ENCODE measurements around the gene LRMDA. TPM values are rescaled to one million over a fixed set of nuclear protein-coding genes. Genes with fewer than 3 reads are reported as not detected.

LRMDA gene
- total RNA-seq, 2 experiments from 2014 or later = not detected

- H3K36me3 Mint-ChIP-seq (ENCODE audit: low read depth) = no peaks in the 10 kb centered on the region
- H3K4me3 Mint-ChIP-seq = no peak overlapping the region
- no peak for DNase-seq
- CTCF ChIA-PET = no interaction called here
- H3K4me1 Mint-ChIP-seq = no peaks in the 10 kb centered on the region
- no peak overlapping the region for H3K27ac Mint-ChIP-seq
- H3K9me3 Mint-ChIP-seq = no peaks in the 10 kb centered on the region
- H3K27me3 Mint-ChIP-seq = no peaks in the 10 kb centered on the region
- POLR2A ChIA-PET = no interaction called here
Measured at GRCh38 chr10:75841266-75841665, 409.8 kb downstream of the LRMDA start.

DNA sequence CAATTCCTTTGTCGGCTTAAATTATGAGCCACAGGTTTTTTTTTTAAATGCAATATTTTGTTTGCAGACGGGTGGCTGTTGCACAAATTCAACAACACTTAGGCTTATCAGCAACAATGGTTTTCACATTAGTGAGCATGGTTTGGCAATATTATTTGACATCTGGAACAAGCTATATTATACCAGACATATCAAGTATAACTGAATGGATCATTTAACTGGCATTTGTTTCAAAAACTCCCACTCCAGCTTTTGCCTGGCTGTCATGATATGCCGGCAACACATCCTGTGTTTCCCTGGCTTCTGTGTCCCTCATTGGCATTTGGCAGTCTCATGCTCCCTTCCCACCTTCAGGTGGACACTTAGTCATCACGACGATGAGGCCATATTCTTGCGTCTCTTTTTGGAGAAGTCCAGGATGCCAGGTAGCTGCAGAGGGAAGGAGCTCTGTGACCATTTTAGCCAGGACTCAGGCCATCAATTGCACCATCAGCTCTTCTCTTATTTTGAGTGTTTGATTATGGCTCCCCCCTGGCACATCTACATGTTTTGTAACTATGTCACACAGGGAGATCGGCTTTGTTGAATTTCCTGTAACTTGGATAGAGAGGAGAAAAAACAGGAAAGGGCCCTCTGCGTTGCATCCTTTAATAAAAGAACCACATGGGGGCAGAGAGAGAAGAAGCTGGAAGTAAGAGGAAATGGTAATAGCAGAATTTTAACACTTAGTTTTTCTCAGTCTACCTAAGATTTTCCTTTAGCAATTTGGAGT lies 413.9 kb downstream of the LRMDA start:
- Mint-ChIP-seq H3K27ac (no peak overlapping the region), H3K27me3 (no peaks in the 10 kb centered on the region), H3K4me1 (no peaks in the 10 kb centered on the region), H3K36me3 (ENCODE audit: low read depth) (no peaks in the 10 kb centered on the region), H3K9me3 (no peaks in the 10 kb centered on the region), H3K4me3 (no peak overlapping the region)
- DNase-seq = no peak
- ChIA-PET POLR2A (no interaction called here), CTCF (no interaction called here)

GRCh38 chr10:75847477-75847876 lies 416.1 kb downstream of the LRMDA start:
- ChIA-PET CTCF (no interaction called here), POLR2A (no interaction called here)
- Mint-ChIP-seq H3K4me3 (no peak overlapping the region), H3K36me3 (ENCODE audit: low read depth) (no peaks in the 10 kb centered on the region), H3K9me3 (no peaks in the 10 kb centered on the region), H3K27me3 (no peaks in the 10 kb centered on the region), H3K27ac (no peak overlapping the region), H3K4me1 (no peaks in the 10 kb centered on the region)
- DNase-seq = no peak

DNA sequence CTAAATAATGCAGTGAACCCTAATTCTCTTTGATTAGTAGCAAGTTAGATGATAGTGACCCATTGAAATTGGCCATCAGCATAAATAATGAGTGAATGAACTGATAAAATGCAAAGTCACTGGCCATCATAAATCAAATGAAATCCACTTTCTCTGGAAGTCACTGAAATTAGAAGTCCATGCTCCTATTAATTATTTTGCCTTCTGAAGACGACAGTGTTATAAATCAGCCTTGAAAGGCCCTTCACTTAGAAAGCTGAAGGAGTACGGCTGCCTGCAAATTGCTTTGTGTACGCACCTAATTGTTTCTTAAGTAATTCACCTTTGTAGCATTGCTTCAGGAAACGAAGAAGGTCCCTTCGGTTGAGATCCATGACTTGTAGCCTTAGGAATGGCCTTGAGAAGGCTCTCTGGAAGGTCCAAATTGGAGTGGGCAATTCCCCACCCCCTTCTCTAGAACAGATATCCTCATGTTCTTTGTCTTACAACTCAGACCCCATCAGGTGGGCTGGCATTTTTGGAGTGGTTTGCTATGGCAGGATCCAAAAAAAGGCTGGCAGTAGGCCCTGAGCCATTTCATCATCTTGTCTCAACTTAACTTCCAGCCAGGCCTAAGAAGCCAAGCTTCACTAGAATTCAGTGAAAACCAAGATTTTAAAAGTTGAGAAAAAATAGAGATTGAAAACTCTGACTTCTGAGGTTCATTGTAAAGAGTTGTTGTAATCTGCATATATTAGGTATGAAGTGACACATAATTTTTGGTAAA lies 420.3 kb downstream of the LRMDA start:
- POLR2A ChIA-PET = no interaction called here
- CTCF ChIA-PET = no interaction called here
- Mint-ChIP-seq H3K4me3 (no peak overlapping the region), H3K27me3 (no peaks in the 10 kb centered on the region), H3K36me3 (ENCODE audit: low read depth) (no peaks in the 10 kb centered on the region), H3K27ac (no peak overlapping the region), H3K9me3 (no peaks in the 10 kb centered on the region), H3K4me1 (no peaks in the 10 kb centered on the region)
- DNase-seq = no peak

DNA sequence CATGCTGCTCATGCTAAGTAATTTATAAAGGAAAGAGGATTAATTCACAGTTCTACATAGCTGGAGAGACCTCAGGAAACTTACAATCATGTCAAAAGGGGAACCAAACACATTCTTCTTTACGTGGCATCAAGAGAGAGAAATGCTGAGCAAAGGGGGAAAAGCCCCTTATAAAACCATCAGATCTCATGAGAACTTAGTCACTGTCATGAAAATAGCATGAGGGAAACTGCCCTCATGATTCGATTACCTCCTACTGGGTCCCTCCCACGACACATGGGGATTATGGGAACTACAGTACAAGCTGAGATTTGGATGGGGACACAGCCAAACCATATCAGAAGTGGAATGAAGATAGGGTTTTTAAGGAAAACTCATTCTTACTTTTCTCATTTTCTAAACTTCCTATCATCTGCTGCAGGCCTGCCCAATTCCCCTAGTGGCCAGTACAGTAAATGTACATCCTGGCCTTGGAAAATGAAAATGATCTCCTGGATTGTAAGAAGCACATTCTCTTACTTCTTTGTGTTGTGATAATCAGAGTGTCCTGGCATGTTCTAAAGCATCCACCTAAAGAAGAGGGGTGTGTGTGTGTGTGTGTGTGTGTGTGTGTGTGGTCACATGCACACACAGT lies 421.5 kb downstream of the LRMDA start:
- Mint-ChIP-seq H3K27ac (no peak overlapping the region), H3K36me3 (ENCODE audit: low read depth) (no peaks in the 10 kb centered on the region), H3K4me1 (no peaks in the 10 kb centered on the region), H3K27me3 (no peaks in the 10 kb centered on the region), H3K9me3 (no peaks in the 10 kb centered on the region), H3K4me3 (no peak overlapping the region)
- POLR2A ChIA-PET = no interaction called here
- DNase-seq = no peak
- CTCF ChIA-PET = no interaction called here

DNA sequence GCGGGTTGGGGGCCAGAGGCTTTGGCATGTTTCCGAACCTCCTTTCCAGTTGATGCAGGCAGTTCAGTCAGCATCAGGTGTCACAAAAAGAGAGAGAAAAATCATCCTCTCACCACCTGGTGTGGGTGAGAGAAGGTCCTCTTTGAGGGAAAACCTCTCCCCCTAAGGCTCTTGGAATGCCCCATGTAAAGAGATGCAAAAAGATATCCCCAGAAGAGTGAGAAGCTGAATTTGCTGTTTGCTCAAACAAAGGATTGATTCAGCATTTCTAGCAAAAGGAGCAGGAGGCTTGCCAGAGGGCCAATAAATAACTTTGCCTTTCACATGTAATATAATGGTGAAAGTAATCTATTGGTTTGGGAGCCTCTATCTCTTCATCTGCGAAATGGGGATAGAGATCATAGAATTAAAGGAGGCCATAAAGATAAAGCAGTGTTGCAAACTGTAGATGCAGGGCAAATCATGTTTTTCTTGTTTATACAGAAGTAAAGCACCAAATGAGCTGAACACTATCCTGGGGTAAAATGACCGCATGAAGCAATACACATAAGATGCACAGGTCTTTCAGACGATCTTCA lies 425.9 kb downstream of the LRMDA start:
- Mint-ChIP-seq H3K27ac (no peak overlapping the region), H3K36me3 (ENCODE audit: low read depth) (no peaks in the 10 kb centered on the region), H3K4me3 (no peak overlapping the region), H3K4me1 (no peaks in the 10 kb centered on the region), H3K9me3 (no peaks in the 10 kb centered on the region), H3K27me3 (no peaks in the 10 kb centered on the region)
- POLR2A ChIA-PET = no interaction called here
- no peak for DNase-seq
- CTCF ChIA-PET = no interaction called here

- H3K27ac Mint-ChIP-seq = no peak overlapping the region
- H3K4me1 Mint-ChIP-seq = no peaks in the 10 kb centered on the region
- H3K9me3 Mint-ChIP-seq = no peaks in the 10 kb centered on the region
- H3K27me3 Mint-ChIP-seq = no peaks in the 10 kb centered on the region
- no peak overlapping the region for H3K4me3 Mint-ChIP-seq
- DNase-seq = no peak
- no peaks in the 10 kb centered on the region for H3K36me3 Mint-ChIP-seq (ENCODE audit: low read depth)
- ChIA-PET POLR2A (no interaction called here), CTCF (no interaction called here)
Measured at GRCh38 chr10:75857896-75858295, 426.5 kb downstream of the LRMDA start.

- Mint-ChIP-seq H3K4me3 (no peak overlapping the region), H3K36me3 (ENCODE audit: low read depth) (no peaks in the 10 kb centered on the region), H3K27me3 (no peaks in the 10 kb centered on the region), H3K9me3 (no peaks in the 10 kb centered on the region), H3K27ac (no peak overlapping the region), H3K4me1 (no peaks in the 10 kb centered on the region)
- no peak for DNase-seq
- CTCF ChIA-PET = no interaction called here
- POLR2A ChIA-PET = no interaction called here
Measured at GRCh38 chr10:75858339-75858738, 426.9 kb downstream of the LRMDA start.

- Mint-ChIP-seq H3K4me3 (no peak overlapping the region), H3K4me1 (no peaks in the 10 kb centered on the region), H3K9me3 (no peaks in the 10 kb centered on the region), H3K27me3 (no peaks in the 10 kb centered on the region), H3K27ac (no peak overlapping the region), H3K36me3 (ENCODE audit: low read depth) (no peaks in the 10 kb centered on the region)
- POLR2A ChIA-PET = no interaction called here
- DNase-seq = no peak
- CTCF ChIA-PET = no interaction called here
Measured at GRCh38 chr10:75859141-75859540, 427.7 kb downstream of the LRMDA start.

GRCh38 chr10:75860009-75860408 lies 428.6 kb downstream of the LRMDA start:
- ChIA-PET POLR2A (no interaction called here), CTCF (interaction anchor here (0.7 kb wide), 1 partner anchor 77 kb away, joined by 3 read pairs; no protein-coding TSS in a partner anchor)
- Mint-ChIP-seq H3K27ac (no peak overlapping the region), H3K4me3 (no peak overlapping the region), H3K27me3 (no peaks in the 10 kb centered on the region), H3K36me3 (ENCODE audit: low read depth) (no peaks in the 10 kb centered on the region), H3K9me3 (no peaks in the 10 kb centered on the region), H3K4me1 (no peaks in the 10 kb centered on the region)
- DNase-seq = no peak

GRCh38 chr10:75861582-75861981 lies 430.2 kb downstream of the LRMDA start:
- Mint-ChIP-seq H3K4me3 (no peak overlapping the region), H3K4me1 (no peaks in the 10 kb centered on the region), H3K9me3 (no peaks in the 10 kb centered on the region), H3K36me3 (ENCODE audit: low read depth) (no peaks in the 10 kb centered on the region), H3K27ac (no peak overlapping the region), H3K27me3 (no peaks in the 10 kb centered on the region)
- no peak for DNase-seq
- ChIA-PET POLR2A (no interaction called here), CTCF (no interaction called here)

- Mint-ChIP-seq H3K27me3 (no peaks in the 10 kb centered on the region), H3K4me1 (no peaks in the 10 kb centered on the region), H3K9me3 (no peaks in the 10 kb centered on the region), H3K27ac (no peak overlapping the region), H3K36me3 (ENCODE audit: low read depth) (no peaks in the 10 kb centered on the region), H3K4me3 (no peak overlapping the region)
- no peak for DNase-seq
- ChIA-PET CTCF (interaction anchor here (0.6 kb wide), 1 partner anchor 506 kb away, joined by 3 read pairs; no protein-coding TSS in a partner anchor), POLR2A (no interaction called here)
Measured at GRCh38 chr10:75862935-75863334, 431.5 kb downstream of the LRMDA start.

GRCh38 chr10:75864717-75865116 lies 433.3 kb downstream of the LRMDA start:
- no peak for DNase-seq
- CTCF ChIA-PET = no interaction called here
- no peak overlapping the region for H3K27ac Mint-ChIP-seq
- POLR2A ChIA-PET = interaction anchor here (0.6 kb wide), 1 partner anchor 296 kb away, joined by 3 read pairs; no protein-coding TSS in a partner anchor
- H3K4me1 Mint-ChIP-seq = no peaks in the 10 kb centered on the region
- H3K4me3 Mint-ChIP-seq = no peak overlapping the region
- no peaks in the 10 kb centered on the region for H3K27me3 Mint-ChIP-seq
- no peaks in the 10 kb centered on the region for H3K36me3 Mint-ChIP-seq (ENCODE audit: low read depth)
- H3K9me3 Mint-ChIP-seq = no peaks in the 10 kb centered on the region
